Anterior cingulate cortex (tissue), 58 donors: ENCODE results near the gene CMTM7.
A peak's percentile ranks its signal among the peaks of the same experiment; 100 is the strongest.

Experiments used
- DNase-seq, 58 donors: peaks; one replicate each; lab custom pipeline; 2025; lab: John Stamatoyannopoulos, UW

Gene CMTM7

DNA sequence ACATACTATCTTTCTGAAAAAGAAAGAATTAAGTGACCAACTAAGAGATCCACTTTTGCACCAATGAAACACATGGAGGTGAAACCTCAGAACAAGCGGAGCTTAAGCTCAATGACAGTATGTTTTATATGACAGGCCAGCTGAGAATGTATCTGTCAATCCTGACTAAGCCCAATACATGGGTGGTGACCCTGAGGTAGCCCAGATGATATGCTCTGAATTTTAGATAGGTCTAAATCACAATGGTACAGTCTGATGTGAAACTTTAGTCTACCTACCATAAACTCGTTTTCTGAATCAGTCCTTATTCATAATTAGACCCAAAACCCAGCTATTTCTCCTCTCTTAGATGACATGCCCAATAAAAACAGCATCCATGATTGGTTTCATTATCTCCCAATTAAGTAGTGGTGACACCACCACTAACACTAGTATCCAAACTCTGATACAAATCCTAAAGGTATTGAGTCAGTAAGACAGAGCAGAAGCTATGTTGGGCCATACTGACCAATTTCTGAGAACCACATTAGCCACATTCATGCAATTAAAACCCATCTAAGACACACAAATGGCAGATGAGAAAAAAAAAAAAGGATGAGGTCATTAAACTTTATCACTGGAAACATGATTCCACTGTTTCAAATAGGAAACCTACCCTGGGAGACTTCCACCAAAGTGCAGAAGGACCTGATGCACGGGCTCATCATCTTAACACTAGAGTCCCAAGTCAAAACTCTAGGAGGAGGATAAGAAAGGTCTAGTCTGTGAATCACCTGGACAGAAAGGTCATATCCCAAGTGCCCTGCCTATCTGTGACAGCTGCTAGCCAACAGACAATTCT, 90.4 kb downstream of the CMTM7 start:
- DNase-seq, result no peak

DNA sequence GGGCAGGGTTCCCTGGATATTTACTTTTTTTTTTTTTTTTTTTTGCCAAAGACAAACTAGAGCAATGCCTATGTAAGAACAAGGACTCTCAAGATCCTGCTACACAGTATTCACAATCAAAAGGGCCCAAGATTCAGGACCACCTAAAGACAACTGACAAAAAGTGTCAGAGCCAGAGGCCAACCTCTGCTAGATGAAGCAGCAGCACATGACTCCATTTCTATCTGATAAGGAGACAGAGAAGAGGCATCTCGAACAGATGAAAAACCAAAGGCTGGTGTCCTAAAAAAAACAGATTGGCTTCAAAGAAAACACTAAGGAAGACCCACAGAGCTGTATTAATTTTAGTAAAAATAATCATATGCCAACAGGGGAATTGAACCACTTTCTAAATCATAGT, 91.0 kb downstream of the CMTM7 start:
- no peak for DNase-seq

DNA sequence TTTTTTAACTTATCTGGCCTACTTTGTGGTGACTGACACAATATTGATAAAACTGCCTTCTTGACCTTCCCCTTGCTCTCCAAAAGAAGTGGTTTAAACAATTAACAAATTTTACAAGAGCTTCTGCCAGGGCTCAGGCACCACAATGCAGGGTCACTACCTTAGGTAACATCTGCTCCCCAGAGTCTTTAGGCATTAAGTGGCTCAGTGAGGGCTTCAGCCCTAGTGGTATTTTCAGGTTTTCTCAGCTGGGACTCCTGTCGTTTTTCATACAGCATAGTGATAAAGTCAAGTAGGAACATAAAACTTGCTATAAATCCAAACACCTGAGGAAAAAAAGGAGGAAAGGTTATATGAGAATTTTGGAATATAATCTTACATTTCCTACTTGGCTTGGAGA, 92.1 kb downstream of the CMTM7 start:
- DNase-seq, result no peak

DNA sequence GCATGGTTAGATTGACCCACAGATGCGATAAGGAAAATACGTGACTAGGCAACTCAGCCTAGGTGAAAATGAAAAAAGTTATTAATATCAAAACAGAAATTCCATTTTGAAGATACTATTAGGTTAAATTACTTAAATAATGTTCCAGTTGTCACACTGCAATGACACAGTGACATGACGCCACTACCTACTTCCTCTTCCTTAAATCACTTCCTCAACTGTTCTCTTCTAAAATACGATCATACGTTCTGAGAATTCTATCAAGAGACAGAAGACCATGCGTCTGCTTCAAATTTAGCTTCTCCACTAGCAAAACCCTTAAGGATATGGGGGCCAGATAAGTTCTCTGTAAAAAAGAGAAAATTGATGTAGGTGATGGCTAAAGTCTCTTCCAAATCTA, 92.8 kb downstream of the CMTM7 start:
- no peak for DNase-seq

DNA sequence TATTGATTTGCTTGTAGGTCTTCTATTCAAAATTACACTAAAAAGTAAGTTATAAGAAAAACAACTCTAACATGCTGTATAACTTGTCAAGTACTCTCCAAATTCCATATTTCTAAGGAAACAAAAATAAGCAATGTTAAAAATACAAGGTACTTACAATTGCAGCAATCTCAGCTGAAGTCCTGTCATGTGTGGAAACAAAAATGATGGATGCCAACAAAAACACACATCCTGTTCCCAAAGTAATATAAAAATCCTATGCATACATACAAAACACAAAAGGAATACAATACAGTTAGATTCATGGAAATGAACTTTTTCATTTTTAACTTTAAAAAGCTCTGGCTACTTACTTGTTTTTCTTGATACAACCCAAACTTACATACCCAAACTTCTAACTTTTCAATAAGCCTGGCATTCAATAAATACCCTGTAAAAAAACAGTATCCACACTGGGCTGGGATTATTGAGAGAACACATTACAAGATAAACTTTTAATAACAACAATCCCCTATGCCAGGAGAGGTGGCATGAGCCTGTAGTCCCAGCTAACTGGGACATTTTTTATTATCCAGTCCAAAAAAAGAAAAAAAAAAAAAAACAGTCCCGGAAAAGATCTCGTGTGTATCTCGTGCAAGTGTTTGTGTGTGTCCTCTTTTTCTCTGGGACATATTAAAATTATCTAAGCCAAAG, 96.3 kb downstream of the CMTM7 start:
- DNase-seq, result no peak

DNA sequence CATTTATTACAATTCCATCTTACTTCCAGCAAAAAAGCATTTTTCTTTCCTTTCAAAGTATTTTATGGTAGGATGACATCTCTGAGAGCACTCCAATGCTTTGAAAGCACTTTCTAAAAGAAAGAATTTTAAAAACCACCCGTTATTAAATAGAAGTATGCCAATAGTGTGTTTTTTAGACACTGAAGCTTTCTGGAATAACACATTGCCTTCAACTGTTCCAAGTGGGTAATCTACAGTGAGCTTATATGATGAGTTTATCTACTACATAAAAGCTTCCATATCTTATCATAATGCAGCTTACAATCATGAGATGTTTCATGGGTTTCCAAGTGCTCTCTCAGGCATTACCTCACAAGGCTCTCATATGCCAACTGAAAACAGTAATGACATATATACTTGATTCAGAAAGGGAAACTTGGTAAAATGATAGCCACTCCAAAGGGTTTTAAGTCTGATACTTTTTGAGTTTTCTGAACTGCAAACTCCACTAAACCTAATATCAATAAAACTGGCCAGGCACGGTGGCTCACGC, 96.9 kb downstream of the CMTM7 start:
- DNase-seq, result no peak

DNA sequence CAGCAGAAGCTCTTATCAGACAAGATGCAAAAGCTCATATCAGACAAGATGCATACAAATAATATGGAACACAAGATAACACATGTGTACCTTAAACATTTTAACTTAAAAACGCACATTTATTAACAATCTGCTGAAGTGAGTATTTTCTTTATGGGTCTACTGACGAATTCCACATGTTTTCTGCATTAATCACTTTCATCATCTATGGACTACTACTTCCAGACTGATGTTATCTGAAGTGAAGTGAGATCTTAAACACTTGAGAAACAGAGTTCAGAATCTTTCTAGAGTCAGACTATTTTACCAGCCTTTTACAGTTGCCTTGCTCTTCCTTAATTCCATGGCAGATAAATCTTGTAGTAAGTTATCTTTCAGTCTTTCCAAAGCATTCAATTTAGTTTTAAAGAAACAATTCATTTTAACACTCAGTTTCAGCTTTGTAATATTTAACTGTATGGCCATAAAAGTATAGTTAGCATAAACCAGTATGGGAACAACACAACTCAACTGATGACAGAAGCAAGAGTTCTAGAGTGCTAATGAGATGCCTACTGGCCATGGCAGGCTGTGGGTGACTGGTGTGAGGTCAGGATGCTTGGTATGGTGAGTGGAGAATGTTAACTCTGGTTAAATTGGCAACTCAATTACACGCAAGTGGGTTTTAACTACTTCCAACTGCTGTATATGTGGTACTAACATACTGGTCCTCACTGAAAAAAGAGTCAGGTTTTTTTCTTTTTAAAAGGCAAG, 101.2 kb downstream of the CMTM7 start:
- DNase-seq, result no peak

DNA sequence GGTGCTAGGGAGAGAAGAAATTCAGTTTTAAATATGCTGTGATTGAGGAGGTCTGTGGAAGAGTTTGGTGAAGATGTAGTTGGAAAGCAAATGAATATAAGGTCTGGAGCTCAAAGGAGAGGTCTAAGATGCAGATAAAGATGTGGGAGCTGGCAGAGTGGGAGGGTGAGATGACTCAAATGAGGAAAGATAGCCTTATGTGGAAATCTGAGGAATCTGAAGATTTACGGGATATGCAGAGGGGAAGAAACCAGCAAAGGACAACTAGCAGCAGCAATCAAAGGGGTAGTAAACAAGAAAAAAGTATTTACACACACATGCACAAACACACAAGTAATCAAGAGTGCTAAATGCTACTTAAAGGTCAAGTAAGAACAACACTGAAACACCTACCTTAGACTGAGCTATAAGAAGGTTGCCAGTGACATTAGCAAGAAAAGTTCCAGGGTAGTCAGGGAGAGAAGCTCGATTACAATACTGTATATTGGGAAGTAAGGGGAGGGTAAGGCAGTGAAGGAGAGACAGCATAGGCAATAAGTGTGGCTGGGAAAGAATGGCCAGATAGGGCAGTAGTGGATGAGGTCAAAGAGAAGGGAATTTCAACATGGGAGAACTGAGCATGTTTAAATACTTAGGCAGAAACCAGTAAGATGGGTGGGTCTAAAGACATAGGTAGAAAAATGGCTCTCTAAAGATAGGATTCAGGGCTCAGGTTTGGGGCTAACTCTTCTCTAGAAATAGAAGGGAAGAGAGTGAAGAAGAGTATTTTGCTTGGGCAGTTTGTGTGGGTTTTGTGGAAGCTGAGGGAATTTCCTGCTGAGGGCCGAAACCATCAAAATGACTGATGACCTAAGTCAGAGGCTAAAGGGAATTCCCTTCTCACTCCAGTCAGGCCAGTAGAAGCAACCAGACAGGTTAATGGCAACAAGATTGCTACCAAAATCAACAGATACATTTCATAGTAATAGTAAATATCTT, 102.1 kb downstream of the CMTM7 start:
- DNase-seq, result no peak

DNA sequence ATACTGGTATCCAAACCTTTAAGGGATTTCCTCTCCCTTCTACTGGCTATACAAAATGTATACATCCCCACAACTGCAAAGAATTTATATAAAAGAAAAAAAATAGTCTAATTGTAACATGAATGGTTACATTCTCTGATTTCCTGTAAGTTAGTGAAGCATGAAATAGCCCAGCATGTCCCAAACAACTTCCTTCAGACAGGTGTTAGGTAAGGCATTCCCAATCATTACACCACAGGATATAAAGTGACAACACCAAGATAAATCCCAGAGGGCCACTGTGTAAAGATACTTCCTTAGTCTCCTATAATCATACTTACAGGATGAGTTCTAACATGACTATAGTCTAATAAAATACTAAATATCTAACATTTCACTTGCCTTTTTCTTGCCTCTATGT, 103.4 kb downstream of the CMTM7 start:
- no peak for DNase-seq

DNA sequence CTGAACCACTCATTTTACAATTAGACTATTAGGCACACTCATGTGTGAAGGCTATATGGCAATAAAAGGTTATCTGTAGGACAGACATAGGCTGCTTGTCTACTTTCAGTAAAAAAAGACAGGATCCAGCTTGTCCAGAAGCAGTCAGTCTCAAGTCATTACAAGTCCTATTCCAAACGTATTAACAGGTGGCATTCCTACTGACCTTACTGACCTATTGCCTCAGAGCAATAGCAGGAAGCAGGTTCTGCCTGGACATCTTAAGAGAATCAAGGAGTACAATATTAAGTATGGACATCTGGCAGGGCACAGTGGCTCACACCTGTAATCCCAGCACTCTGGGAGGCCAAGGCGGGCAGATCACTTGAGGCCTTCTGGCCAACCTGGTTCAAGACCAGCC, 104.0 kb downstream of the CMTM7 start:
- no peak for DNase-seq

DNA sequence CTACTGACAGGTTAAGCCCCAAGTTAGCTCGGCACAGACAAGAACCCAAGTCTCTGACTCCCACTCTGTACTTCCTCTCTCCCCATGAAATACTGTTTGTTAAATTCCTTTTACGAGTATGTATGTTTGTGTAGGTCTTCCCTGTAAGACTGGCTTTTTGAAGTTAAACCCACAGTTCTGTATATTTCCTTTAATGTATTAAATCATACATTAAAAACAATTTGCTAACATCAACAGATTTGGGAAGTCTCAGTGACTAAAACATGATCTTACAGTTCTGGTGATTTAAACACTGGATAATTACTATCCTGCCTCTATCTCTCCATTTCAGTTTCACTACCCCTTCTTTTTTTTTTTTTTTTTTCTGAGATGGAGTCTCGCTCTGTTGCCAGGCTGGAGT, 106.6 kb downstream of the CMTM7 start:
- no peak for DNase-seq

DNA sequence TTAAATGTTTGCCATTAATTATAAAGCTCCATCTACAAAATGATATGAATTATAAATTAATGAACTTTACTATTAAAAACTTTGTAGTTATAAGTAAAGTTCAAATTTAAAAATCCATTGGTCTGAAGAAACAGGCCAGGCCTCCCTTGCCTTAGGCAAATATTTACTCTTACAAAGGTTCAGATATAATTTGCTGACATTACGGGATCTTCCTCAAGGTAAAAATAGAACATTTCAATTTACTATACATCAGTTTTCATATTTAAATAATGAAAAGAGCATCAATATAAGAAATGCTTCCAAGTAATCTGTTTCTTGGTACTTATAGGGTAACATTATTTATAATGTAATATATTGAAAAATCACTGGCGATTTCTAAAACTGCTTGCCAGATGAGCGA, 107.3 kb downstream of the CMTM7 start:
- DNase-seq, result no peak

DNA sequence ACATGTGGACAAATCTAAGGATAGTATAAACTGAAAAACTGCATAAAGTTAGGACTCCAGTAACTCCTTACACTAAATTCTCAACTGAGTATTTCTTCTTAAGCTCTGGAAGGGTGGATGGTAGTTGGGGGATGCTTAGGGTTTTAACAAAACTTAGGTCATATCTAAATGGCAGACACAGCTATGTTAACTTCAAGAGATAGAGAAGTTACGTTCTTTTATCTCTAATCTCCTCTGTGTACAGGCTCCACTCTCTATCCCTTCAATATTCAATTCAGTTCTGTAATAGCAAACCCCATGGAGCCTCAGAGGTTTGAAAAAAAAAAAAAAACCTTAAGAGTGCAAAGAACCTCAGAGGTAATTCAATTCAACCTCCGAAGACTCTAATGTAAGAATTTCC, 107.9 kb downstream of the CMTM7 start:
- no peak for DNase-seq

DNA sequence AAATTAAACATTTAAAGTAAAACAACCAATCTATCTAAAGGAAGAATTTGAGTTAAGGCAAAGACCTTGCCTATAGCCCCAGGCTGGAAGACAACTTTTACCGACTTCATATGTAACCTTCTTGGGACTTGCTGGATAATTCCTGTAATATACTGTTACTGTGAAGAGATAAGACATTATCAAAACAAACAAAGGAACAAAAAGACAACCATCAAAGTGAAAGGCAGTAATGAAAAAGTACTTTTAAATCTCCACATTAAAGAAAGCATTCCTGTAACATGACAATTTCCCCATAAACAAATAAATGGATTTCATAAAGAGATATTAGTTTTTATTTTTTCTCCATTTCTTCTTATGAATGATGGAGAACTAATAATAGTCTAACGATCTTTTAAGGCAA, 108.6 kb downstream of the CMTM7 start:
- DNase-seq, result no peak

DNA sequence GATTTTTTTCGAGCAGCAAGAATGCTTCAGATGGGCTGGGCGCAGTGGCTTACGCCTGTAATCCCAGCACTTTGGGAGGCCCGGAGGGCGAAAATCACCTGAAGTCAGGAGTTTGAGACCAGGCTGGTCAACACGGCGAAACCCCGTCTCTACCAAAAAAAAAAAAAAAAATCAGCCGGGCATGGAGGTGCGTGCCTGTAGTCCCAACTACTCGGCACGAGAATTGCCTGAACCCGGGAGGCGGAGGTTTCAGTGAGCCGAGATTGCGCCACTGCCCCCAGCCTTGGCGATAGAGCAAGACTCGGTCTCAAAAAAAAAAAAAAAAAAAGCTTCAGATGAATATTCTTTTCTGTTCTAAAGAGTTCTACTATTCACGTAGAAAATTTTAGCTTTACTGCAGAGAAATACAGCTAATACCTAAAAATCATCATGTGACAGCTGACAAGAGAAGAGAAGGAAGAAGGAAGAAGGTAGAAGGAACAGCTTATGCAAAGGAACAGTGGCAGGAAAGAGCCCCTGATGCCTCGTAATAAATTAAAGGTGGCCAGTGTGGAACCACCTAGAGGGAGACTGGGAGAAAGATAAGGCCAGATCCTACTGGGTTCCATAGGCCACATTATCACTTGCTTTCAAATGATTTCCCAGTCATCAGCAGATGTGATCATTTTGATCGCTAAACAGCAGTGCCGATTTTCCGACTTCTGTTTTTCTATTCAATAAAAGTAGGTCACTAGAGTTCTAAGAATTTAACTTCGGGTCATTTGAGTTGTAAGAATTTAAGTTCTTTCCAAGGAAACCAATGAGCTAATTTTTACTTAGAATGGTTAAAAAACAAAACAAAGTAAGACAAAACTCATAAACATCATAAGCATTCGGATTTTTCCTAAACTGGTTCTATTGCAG, 109.5 kb downstream of the CMTM7 start:
- DNase-seq, result no peak

DNA sequence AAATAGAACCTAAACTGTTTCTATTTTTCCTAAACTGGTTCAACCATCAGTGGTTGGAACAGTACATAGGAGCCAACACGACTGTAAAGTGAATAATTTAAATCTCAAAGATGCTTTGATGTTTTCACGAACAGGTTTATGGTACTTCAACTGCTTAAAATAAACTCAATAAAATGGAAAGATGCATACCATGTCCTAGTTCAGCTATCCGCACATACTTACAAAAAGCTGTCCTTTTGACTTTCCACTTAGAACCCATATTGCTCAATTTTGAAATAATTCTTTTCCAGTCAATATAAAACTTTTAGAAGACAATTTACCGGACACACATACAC, 110.1 kb downstream of the CMTM7 start:
- no peak for DNase-seq

DNA sequence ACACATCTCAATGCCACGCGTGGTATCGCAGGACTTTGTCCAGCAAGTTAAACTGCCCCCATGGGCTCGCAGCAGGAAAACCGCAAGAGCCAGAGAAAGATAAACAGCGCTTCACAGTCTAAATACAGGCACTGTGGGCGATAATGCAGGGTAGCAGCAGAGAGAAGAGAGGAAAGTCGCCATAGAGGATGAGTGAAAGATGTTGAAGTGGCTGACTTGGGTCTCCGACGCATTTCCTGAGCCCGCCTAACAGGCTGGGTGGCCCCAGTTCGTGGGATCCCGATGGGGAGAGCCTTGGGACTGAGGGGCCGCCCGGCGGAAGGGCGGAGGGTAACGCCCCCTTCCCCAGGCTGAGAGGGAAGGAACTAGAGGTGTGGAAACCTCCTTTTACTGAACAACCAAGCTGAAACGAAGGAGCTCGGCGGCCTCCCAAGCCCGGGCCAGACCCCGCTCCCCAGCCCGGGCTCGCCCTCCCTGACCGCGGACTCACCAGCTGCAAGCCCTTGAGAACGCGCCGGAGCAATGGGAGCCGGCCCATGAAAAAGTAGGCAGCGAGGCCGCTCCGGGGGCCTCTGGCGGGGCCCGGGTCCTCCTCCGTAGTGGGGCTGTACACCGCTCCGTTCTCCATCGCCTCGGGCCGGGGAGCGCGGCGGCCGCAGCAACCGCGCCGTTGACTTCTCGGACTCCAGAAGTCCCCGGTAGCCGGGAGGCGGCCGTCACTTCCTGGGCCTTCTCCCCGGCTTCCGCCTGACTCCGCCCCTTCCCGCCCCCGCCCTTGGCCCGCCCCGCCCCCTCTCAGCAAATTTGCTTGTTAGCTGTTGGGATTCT, 110.7 kb downstream of the CMTM7 start, which contains the start of gene CMTM6:
CMTM6 (minus strand) TSS at position 735 of the 828 bp plus-strand sequence; CDS start at position 628, 107 bp downstream.
- peak; percentile 10 to 90 (median 79) for DNase-seq

DNA sequence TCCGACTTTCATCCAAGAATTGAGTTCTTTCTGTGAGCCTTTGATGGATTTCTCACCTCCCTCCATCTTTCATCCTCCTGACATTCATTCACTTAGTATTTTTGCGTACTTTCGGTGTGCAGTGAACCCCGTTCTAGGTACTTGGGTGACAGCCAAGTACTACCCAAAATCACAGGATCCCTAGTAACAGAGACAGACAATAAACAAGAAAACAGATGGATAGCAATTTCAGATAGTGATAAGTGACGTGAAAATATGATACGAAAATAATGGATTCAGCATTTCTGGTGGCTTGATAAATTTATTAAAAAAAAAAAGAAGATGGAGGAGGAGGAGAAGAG, 111.3 kb downstream of the CMTM7 start:
- no peak for DNase-seq
